Measurements from ENCODE around the gene IFNGR2. TPM values are rescaled to one million over a fixed set of nuclear protein-coding genes. Genes with fewer than 3 reads are reported as not detected.

The IFNGR2 gene
- total and polyA plus RNA-seq, 2 experiments from 2014 or later: 92.8 to 113 TPM

DNA sequence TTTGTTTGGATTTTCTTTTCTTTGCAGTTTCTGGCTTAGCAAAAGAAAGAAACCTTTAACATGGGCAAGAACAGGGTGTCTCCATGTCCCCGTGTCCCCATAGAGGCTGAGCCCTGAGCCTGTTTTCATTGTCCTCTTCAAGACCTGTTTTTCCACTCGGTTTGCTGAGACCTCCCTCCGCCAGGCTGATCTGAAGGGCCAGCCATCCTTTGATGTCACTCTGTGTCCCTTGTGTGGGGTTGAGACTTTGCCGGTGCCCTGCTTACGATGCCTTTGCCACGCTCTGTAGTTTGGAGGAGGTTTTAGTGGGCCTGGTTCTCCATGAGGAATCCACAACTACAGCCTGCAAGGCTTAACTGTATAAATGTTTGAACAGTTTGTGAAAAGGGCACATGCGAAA lies 23.8 kb downstream of the IFNGR2 start:
- H3K9ac ChIP-seq: no peak overlapping the region
- H3K9me3 ChIP-seq (ENCODE audit: low read depth): no peaks in the 10 kb centered on the region
- no peak overlapping the region for H3K4me2 ChIP-seq (ENCODE audit: unreplicated experiment)
- in situ Hi-C loops (cut with MboI): no loop called here
- no peaks in the 10 kb centered on the region for H3K27me3 ChIP-seq (replicated peaks; ENCODE audit: insufficient read depth)
- TF ChIP-seq EZH2 (IDR thresholded peaks at IDR 0.05; ENCODE audit: insufficient read depth, poor library complexity, severe bottlenecking): no peak
- no peak for TF ChIP-seq EZH2phosphoT487 (IDR thresholded peaks at IDR 0.05; ENCODE audit: insufficient read depth, low read depth)
- 86% methylated on average over 7 of the region's 7 CpGs for WGBS, 2 experiments (ENCODE audit: low coverage in 1 of 2, low lambda C conversion rate in 2 of 2, missing lambda C conversion rate in 2 of 2)
- no peak overlapping the region for H2AFZ ChIP-seq
- no peak for DNase-seq
- no peak overlapping the region for H3K27ac ChIP-seq
- H3F3A ChIP-seq (ENCODE audit: insufficient read depth): peaks cover 4% of the 10 kb centered on the region; the same call in 1 of the 2 replicates
- peaks cover 14% of the 10 kb centered on the region for H3K4me1 ChIP-seq (ENCODE audit: insufficient read depth)
- H3K9me2 ChIP-seq (ENCODE audit: insufficient read depth): no peaks in the 10 kb centered on the region
- H3K4me3 ChIP-seq: no peak overlapping the region
- H3K79me2 ChIP-seq (ENCODE audit: insufficient read depth): peaks cover 74% of the 10 kb centered on the region
- no peaks in the 10 kb centered on the region for H4K20me1 ChIP-seq (ENCODE audit: insufficient read depth)
- peaks cover 44% of the 10 kb centered on the region for H3K36me3 ChIP-seq (ENCODE audit: low read depth)

DNA sequence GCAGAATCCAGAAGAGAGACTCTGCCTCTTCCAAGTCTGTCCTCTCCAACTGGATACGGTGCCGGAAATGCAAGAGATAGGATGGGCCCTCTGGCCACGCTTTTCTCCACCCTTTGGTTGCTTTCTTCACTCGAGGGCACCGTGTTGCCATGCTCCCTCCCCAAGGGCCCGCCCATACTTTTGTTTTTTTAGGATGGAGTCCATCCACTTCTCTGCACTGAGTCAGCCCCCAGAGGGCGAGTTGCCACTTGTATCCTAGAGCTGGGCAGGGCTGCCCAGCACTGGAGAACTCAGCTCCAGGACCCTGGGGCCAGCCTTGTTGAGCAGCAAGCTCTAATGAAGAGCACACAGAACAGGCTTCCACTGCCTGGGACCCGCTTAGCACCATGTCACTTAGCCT lies 25.5 kb downstream of the IFNGR2 start:
- WGBS, 2 experiments (ENCODE audit: low coverage in 1 of 2, low lambda C conversion rate in 2 of 2, missing lambda C conversion rate in 2 of 2): 53 to 59% methylated on average over 8 of the region's 8 CpGs

DNA sequence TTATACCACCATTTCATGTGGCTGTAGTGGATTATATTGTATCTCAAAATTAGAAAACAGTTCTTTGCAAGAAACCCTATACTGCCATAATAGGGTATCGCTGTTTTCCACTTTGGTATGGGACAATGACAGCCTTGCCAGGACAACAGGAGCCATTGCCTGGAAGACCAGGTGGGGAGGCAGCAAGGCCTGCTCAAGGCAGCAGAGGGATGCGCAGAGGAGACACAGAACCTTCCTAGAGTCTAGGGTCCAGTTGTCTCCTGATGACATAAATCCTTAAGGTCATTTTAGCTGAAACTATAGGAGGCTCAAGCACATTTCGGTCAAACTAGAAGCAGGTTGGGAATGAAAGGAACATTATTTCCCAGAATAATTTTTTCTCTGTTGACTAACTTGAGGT lies 27.6 kb downstream of the IFNGR2 start:
- 78 to 85% methylated on average over 3 of the region's 3 CpGs for WGBS, 2 experiments (ENCODE audit: low coverage in 1 of 2, low lambda C conversion rate in 2 of 2, missing lambda C conversion rate in 2 of 2)
- H3F3A ChIP-seq (ENCODE audit: insufficient read depth): peaks cover 34% of the 10 kb centered on the region
- no peaks in the 10 kb centered on the region for H4K20me1 ChIP-seq (ENCODE audit: insufficient read depth)
- H3K4me1 ChIP-seq (ENCODE audit: insufficient read depth): peaks cover 31% of the 10 kb centered on the region
- peaks cover 48% of the 10 kb centered on the region for H3K36me3 ChIP-seq (ENCODE audit: low read depth)
- H3K79me2 ChIP-seq (ENCODE audit: insufficient read depth): peaks cover 39% of the 10 kb centered on the region
- no peaks in the 10 kb centered on the region for H3K9me3 ChIP-seq (ENCODE audit: low read depth)
- H3K27ac ChIP-seq: no peak overlapping the region
- no peak for DNase-seq
- H3K9me2 ChIP-seq (ENCODE audit: insufficient read depth): no peaks in the 10 kb centered on the region
- H3K4me3 ChIP-seq: no peak overlapping the region
- in situ Hi-C loops (cut with MboI): no loop called here
- TF ChIP-seq EZH2 (IDR thresholded peaks at IDR 0.05; ENCODE audit: insufficient read depth, poor library complexity, severe bottlenecking) (no peak), EZH2phosphoT487 (IDR thresholded peaks at IDR 0.05; ENCODE audit: insufficient read depth, low read depth) (no peak)
- no peak overlapping the region for H2AFZ ChIP-seq
- no peaks in the 10 kb centered on the region for H3K27me3 ChIP-seq (replicated peaks; ENCODE audit: insufficient read depth)
- H3K9ac ChIP-seq: no peak overlapping the region
- no peak overlapping the region for H3K4me2 ChIP-seq (ENCODE audit: unreplicated experiment)

More for the DNA sequence above, 25.5 kb downstream of the IFNGR2 start:
- no peaks in the 10 kb centered on the region for H4K20me1 ChIP-seq (ENCODE audit: insufficient read depth)
- peaks cover 55% of the 10 kb centered on the region for H3K36me3 ChIP-seq (ENCODE audit: low read depth)
- H3K79me2 ChIP-seq (ENCODE audit: insufficient read depth): peaks cover 61% of the 10 kb centered on the region
- peak; percentile 65 for DNase-seq
- peaks cover 14% of the 10 kb centered on the region for H3K4me1 ChIP-seq (ENCODE audit: insufficient read depth)
- no peak overlapping the region for H3K9ac ChIP-seq
- in situ Hi-C loops (cut with MboI): no loop called here
- no peaks in the 10 kb centered on the region for H3K9me3 ChIP-seq (ENCODE audit: low read depth)
- H3K27me3 ChIP-seq (replicated peaks; ENCODE audit: insufficient read depth): no peaks in the 10 kb centered on the region
- no peaks in the 10 kb centered on the region for H3K9me2 ChIP-seq (ENCODE audit: insufficient read depth)
- peaks cover 14% of the 10 kb centered on the region for H3F3A ChIP-seq (ENCODE audit: insufficient read depth)
- no peak overlapping the region for H2AFZ ChIP-seq
- TF ChIP-seq EZH2phosphoT487 (IDR thresholded peaks at IDR 0.05; ENCODE audit: insufficient read depth, low read depth) (no peak), EZH2 (IDR thresholded peaks at IDR 0.05; ENCODE audit: insufficient read depth, poor library complexity, severe bottlenecking) (no peak)
- no peak overlapping the region for H3K27ac ChIP-seq
- no peak overlapping the region for H3K4me3 ChIP-seq
- no peak overlapping the region for H3K4me2 ChIP-seq (ENCODE audit: unreplicated experiment)

DNA sequence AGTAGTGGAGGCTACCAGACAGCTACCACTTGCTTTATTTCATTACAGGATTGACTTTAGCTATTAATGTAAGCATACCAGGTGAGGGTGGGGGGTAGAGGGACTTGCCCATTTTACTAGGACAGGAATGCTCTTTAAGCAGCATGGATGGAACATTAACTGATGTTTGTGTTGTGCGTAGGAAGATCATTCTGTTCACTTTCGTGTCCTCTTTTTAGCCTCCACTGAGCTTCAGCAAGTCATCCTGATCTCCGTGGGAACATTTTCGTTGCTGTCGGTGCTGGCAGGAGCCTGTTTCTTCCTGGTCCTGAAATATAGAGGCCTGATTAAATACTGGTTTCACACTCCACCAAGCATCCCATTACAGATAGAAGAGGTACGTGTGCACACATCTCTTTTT lies 29.3 kb downstream of the IFNGR2 start:
- Histone ChIP-seq H3K4me2 (ENCODE audit: unreplicated experiment) (no peak overlapping the region), H3K79me2 (ENCODE audit: insufficient read depth) (peaks cover 29% of the 10 kb centered on the region), H3K9me3 (ENCODE audit: low read depth) (no peaks in the 10 kb centered on the region), H3K9ac (no peak overlapping the region), H3K27ac (no peak overlapping the region), H3F3A (ENCODE audit: insufficient read depth) (peaks cover 41% of the 10 kb centered on the region), H3K9me2 (ENCODE audit: insufficient read depth) (no peaks in the 10 kb centered on the region), H3K27me3 (replicated peaks; ENCODE audit: insufficient read depth) (no peaks in the 10 kb centered on the region), H3K4me1 (ENCODE audit: insufficient read depth) (peaks cover 31% of the 10 kb centered on the region), H2AFZ (no peak overlapping the region), H4K20me1 (ENCODE audit: insufficient read depth) (no peaks in the 10 kb centered on the region), H3K36me3 (ENCODE audit: low read depth) (peaks cover 52% of the 10 kb centered on the region), H3K4me3 (no peak overlapping the region)
- TF ChIP-seq EZH2phosphoT487 (IDR thresholded peaks at IDR 0.05; ENCODE audit: insufficient read depth, low read depth) (no peak), EZH2 (IDR thresholded peaks at IDR 0.05; ENCODE audit: insufficient read depth, poor library complexity, severe bottlenecking) (no peak)
- WGBS, 2 experiments (ENCODE audit: low coverage in 1 of 2, low lambda C conversion rate in 2 of 2, missing lambda C conversion rate in 2 of 2): 85 to 88% methylated on average over 6 of the region's 6 CpGs
- in situ Hi-C loops (cut with MboI): no loop called here
- no peak for DNase-seq

DNA sequence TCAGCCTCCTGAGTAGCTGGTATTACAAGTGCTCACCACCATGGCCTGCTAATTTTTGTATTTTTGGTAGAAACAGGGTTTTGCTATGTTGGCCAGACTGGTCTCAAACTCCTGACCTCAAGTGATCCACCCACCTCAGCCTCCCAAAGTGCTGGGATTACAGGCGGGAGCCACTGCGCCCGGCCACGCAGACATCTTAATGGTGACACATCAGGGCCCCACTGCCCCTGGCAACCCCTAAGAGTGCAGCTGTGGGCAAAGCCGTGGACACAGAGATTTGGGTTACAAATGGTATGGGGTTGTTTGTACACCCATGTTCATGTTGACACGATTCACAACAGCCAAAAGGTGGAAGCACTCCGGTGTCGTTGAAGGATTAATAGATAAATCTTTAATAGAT lies 29.8 kb downstream of the IFNGR2 start:
- no peaks in the 10 kb centered on the region for H4K20me1 ChIP-seq (ENCODE audit: insufficient read depth)
- peaks cover 31% of the 10 kb centered on the region for H3K4me1 ChIP-seq (ENCODE audit: insufficient read depth)
- H3K79me2 ChIP-seq (ENCODE audit: insufficient read depth): peaks cover 28% of the 10 kb centered on the region; the same call in 1 of the 2 replicates
- H2AFZ ChIP-seq: no peak overlapping the region
- H3K9ac ChIP-seq: no peak overlapping the region
- H3F3A ChIP-seq (ENCODE audit: insufficient read depth): peaks cover 41% of the 10 kb centered on the region
- peaks cover 56% of the 10 kb centered on the region for H3K36me3 ChIP-seq (ENCODE audit: low read depth)
- WGBS, 2 experiments (ENCODE audit: low coverage in 1 of 2, low lambda C conversion rate in 2 of 2, missing lambda C conversion rate in 2 of 2): 92 to 96% methylated on average over 8 of the region's 8 CpGs
- in situ Hi-C loops (cut with MboI): no loop called here
- no peak overlapping the region for H3K27ac ChIP-seq
- H3K4me3 ChIP-seq: no peak overlapping the region
- no peak overlapping the region for H3K4me2 ChIP-seq (ENCODE audit: unreplicated experiment)
- H3K9me2 ChIP-seq (ENCODE audit: insufficient read depth): no peaks in the 10 kb centered on the region
- no peak for DNase-seq
- H3K9me3 ChIP-seq (ENCODE audit: low read depth): no peaks in the 10 kb centered on the region
- no peaks in the 10 kb centered on the region for H3K27me3 ChIP-seq (replicated peaks; ENCODE audit: insufficient read depth)
- TF ChIP-seq EZH2 (IDR thresholded peaks at IDR 0.05; ENCODE audit: insufficient read depth, poor library complexity, severe bottlenecking): no peak
- TF ChIP-seq EZH2phosphoT487 (IDR thresholded peaks at IDR 0.05; ENCODE audit: insufficient read depth, low read depth): no peak

Data from GM23248 (cell line).